ENCODE results near the gene PIK3R3.
"Not testable (repeated sequence)": the region's sequence is repeated elsewhere in the genome, so short reads cannot be mapped to it uniquely, and the experiment has no call there.

PIK3R3 gene

DNA sequence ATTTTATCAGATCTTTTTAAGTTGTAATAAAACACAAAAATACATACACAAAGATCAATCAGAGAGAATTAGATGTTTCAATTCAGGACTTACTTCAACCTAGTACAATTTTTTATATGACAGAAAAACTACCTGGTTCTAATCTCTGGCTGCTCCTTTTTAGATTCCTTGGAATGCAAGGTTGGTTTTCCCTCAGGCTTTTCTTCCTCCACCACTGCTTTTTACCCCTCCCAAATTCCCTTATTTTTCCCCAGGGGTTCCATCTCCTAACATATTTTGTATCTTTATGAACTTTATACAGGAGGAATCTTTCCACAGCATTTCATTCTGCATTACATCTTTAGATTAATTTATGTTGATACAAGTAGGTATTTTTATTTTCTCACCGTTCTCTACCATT is 33.2 kb downstream of the PIK3R3 start:
- DNase-seq, result no peak

DNA sequence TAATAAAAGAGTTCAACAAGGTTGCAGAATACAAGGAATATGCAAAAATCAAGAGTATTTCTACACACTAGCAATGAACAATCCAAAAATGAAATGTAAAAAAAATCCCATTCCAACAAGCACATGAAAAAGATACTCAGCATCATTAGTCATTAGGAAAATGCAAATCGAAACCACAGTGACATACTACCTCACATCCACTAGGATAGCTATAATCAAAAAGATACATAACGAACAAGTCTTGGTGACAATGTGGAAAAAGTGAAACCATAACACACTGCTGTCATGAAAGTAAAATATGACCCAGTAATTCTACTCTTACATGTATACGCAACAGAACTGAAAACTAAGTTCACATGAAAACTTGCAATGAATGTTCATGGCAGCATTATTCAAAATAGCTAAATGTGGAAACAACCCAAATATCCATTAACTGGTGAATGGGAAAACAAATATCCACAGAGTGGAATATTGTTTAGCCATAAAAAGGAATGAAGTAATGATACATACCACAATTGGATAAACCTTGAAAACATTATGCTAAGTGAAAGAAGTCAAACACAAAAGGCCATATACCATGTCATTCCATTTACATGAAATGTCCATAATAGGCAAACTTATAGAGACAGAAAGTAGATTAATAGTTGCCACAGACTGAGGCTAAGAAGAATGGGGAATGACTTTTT is 34.3 kb downstream of the PIK3R3 start:
- DNase-seq, result peak; percentile 30

GRCh38 chr1:46097149-46097472 is 35.3 kb downstream of the PIK3R3 start:
- no peak for DNase-seq

- DNase-seq, result no peak
Observed at GRCh38 chr1:46096269-46097148, 35.9 kb downstream of the PIK3R3 start.

DNA sequence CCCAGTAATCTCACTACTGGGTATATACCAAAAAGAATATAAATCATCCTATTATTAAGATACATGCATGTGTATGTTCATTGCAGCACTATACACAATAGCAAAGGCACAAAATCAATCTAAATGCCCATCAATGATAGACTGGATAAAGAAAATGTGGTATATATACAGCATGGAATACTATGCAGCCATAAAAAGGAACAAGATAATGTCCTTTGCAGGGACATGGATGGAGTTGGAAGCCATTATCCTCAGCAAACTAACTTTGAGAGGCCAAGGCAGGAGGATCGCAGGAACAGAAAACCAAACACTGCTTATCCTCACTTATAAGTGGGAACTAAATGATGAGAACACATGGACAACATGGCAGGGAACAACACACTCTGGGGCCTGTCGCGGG is 37.3 kb downstream of the PIK3R3 start:
- DNase-seq, result not testable (repeated sequence)

DNA sequence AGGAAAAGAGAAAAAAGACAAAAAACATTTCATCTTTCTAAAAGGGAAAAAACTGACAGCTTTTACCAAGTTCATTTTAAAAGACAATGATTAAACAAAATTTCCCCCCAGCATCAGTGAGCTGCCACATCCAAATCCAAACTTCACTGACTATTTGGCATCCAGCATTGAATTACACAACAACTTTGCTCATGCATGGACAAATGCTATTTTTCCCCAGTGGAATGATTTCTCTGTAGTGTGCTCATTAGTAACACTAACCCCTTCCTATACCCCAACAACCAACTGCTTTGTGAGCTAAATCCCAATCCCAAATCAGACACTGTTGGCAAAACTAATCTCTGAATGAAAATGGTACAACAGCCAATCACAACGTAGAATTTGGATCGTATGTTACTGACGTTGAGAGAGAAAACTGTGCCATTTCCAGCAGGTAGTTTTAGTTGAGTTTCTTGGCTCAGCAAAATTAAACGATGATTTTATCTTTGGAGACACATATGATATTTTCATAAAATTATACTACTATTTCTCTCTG is 37.9 kb downstream of the PIK3R3 start:
- DNase-seq, result no peak

- DNase-seq, result not testable (repeated sequence)
Observed at GRCh38 chr1:46093832-46094231, 38.6 kb downstream of the PIK3R3 start.

DNA sequence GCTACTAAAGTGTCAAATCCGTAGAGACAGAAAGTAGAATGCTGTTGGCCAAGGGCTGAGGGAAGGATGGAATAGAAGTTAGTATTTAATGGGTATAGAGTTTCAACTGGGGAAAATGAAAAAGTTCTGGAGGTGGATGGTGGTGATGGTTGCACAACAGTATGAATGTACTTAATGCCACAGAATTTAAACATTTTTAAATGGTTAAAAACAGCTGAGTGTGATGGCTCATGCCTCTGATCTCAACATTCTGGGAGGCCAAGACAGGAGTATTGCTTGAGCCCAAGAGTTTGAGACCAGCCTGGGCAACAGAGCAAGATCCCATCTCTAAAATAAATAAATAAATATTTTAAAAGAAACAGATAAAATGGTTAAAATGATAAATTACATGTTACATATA is 44.5 kb downstream of the PIK3R3 start:
- DNase-seq, result no peak

GRCh38 chr1:46086576-46086975 is 45.9 kb downstream of the PIK3R3 start:
- no peak for DNase-seq

GRCh38 chr1:46084553-46085451 is 47.6 kb downstream of the PIK3R3 start:
- no peak for DNase-seq

DNA sequence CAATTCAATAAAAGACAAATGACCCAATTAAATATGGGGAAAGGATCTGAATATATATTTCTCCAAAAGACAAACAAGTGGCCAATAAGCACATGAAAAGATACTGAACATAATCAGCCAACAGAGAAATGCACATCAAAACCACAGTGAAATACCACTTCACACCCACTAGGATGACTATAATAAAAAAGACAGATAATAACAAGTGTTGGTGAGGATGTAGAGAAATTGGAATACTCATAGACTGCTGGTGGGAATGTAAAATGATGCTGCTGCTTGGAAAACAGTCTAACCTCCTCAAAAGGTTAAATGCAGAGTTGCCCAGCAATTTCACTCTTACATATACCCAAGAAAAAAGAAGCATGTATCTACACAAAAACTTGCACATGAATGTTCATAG is 48.9 kb downstream of the PIK3R3 start:
- no peak for DNase-seq

DNA sequence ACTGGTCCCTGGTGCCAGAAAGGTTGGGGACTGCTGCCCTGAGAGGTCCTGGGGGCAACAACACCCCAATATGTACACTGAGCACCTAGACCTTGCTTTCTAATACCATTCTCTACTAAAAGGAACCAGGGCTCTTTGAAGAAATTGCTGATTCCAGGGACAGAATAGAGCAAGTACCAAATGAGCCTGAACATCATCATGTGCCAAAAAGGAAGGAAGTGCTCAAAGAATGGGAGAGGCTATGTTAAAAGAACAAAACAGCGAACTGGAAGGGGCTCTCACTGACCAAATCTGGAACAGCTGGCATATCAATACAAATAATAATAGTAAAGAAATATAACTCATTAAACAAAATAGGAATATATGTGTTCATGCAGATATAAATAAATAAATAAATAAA is 50.8 kb downstream of the PIK3R3 start:
- no peak for DNase-seq

DNA sequence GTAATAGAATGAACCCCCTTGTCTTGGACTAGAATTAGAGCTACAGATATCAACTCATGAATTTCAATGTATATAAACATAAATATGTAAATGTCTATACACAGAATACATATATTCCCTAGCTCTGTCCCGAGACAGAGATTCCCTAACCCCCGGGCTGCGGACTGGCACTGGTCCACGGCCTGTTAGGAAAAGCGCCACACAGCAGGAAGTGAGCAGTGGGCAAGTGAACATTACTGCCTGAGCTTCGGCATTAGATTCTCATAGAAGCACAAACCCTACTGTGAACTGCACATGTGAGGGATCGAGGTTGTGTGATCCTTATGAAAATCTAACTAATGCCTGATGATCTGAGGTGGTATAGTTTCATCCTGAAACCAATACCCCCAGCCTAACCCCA is 51.2 kb downstream of the PIK3R3 start:
- no peak for DNase-seq

DNA sequence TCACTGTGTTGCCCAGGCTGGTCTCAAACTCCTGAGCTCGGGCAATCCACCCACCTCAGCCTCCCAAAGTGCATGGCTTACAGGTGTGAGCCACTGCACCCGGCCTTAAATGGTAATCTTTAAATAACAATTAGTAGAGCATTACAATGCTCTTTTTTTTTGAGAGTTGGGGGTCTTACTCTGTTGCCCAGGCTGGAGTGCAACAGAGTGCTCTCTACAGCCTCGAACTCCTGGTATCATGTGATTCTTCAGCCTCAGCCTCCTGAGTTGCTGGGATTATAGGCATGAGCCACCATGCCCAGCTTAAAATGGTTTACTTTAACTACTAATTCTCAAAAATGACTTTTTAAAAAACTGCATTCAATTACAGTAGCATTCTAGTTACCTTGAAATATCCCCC is 52.2 kb downstream of the PIK3R3 start:
- DNase-seq, result no peak

DNA sequence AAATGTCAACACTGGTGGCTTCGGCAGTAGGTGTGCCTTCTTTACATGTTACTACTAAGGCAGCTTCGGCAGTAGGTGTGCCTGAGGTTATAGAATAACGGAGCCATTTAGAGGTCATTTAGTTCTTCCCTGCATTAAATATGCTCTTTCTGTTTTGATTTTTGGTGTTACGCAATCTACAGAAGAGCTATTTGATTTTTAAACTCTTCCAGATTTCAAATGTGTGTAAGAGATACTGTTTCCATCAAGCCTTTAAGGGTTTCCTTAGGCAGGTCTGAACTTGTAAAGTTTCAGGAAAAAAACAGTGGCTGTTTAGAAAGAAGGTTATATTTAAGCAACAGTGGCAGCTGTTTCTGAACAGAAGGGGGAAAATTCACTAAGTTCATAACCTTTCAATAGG is 54.8 kb downstream of the PIK3R3 start:
- DNase-seq, result no peak

DNA sequence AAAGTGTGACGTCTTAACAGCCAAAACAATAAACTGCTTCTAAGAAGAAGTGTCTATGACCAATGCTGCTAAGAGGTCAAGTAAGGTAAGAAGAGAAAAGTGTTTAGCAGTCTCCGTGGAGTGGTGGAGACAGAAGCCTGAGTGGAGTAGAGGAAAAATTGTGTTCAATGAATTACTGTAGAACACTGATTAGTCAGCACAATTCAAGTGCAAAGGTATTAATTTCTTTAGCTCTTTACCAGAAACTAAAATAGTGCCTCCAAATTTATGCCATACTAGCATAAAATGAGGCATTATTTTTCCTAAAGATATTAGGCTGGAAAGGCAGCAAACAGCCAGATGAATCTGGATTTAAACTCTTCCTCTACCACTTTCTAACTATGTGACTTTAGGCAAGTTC is 56.1 kb downstream of the PIK3R3 start:
- DNase-seq, result no peak

DNA sequence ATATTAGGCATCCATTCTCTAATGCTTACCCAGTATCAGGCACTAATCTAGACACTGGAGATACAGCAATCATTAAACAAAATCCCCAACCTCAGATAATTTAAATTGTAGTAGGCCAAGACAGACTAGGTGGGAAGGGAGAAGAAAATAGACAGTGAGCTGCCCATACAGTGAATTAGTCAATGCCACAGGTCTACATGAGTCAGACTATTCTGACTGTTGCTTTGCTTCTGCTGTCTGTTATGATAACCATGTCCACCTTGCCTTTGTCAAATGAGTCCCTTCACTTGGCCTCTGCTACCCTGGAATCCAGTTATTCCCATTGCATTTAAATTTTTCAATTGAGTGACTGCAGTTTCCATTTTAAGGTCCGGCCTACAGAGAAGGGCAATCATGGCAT is 59.5 kb downstream of the PIK3R3 start:
- no peak for DNase-seq

DNA sequence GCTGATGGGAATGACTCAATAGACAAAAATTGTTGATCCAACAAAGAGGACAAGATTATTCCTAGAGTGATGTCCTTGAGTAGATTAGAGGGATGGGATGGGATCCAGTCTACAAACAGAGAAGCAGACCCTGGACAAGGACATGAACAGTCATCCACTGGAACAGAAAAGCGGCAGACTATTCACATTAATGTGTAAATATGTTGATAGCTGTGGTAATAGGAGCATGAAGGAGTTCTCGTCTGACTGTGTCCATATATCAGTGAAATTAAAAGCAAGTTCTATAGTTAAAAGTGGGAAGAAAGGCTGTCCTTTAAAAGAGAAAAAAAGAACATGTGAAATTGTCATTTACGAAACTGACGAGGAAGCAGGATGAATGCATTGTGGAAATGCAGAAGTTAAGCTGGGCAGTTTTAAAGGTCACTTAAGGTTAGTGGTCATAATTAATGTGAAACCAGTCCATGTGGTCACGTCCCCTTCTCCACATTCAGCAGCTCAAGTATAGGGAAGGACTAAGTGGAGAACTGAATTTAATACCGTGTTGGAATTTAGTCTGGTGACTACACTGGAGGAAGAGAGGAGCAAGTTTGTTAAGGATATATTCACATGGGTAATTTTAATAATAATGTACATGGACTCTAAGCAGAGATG is 62.1 kb downstream of the PIK3R3 start:
- no peak for DNase-seq

DNA sequence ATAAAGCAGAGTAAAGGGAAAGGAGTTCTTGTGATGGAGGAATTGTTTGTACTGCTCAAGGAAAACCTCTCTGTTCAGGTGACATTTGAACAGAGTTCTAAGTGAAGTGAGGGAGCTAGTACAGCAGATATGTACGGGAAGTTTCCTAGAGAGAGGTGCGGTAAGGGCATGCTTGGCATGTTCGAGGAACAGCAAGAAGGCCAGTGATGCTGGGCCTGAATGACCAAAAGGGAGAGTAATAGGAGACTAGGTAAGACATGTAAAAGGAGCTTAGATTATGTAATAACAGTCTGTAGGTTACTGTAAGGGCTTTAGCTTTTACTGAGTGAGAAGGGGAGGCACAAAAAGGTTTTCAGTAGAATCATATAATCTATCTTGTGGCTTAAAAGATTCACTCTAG is 63.9 kb downstream of the PIK3R3 start:
- DNase-seq, result no peak

- no peak for DNase-seq
Observed at GRCh38 chr1:46067652-46068051, 64.8 kb downstream of the PIK3R3 start.

DNA sequence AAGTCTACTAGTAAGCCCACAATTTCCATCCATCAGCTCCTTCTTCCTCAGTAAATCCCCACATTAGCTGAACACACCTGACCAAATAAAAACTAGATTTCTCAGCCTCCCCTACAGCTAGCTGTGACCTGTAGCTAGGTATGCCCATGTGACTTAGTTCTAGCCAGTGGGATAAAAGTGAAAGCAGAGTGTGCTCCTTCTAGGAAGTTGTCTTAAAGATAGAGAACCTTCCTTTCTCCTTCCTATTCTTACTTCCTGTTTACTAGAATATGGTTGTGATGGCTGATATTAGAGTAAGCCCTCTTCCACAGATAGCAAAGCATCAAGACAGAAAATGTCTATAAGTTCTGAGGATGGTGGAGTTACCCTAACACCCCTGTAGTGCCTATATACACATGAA is 67.0 kb downstream of the PIK3R3 start:
- no peak for DNase-seq

DNA sequence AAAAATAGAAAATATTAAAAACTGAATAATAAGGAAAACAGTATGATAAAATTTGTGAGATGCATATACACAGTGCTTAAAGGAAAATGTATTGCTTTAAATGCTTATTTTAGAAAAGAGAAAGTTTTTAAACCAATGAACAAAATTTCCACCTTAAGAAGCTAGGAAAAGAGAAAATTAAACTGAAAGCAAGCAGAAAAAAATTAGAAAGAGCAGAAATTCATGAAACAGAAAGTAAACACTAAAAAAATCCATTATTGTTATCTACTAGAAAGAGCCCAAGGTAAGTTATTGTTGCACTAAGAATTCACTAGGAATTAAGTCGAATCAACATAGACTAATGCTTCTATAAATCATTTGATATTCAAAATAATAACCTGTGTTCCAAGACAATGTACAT is 67.7 kb downstream of the PIK3R3 start:
- no peak for DNase-seq
